GM21576 (cell line): Measurements from ENCODE around the gene ZNF669.
A peak's percentile ranks its signal among the peaks of the same experiment; 100 is the strongest.

Experiments used
- ATAC-seq: cut with Tn5 transposase; IDR thresholded peaks from one replicate; pipeline ENCODE4 v1.9.1; 2021; ENCODE audit warnings: mild to moderate bottlenecking, moderate library complexity; ENCODE audit not compliant: unreplicated experiment

ZNF669 gene

GRCh38 chr1:247111700-247112478, 7.7 kb upstream of the ZNF669 start:
- no peak for ATAC-seq

GRCh38 chr1:247111259-247111699, 7.1 kb upstream of the ZNF669 start:
- ATAC-seq: no peak

- ATAC-seq: no peak
Measured at GRCh38 chr1:247110627-247111258, 6.6 kb upstream of the ZNF669 start.

GRCh38 chr1:247107694-247108093, 3.5 kb upstream of the ZNF669 start:
- no peak for ATAC-seq

GRCh38 chr1:247105966-247106365, 1.8 kb upstream of the ZNF669 start:
- ATAC-seq: no peak

- no peak for ATAC-seq
Measured at GRCh38 chr1:247104965-247105364, 809 bp upstream of the ZNF669 start.

- no peak for ATAC-seq
Measured at GRCh38 chr1:247102381-247102780, 1.8 kb downstream of the ZNF669 start.

- ATAC-seq: no peak
Measured at GRCh38 chr1:247100676-247101279, 3.4 kb downstream of the ZNF669 start.

- no peak for ATAC-seq
Measured at GRCh38 chr1:247096958-247097357, 7.2 kb downstream of the ZNF669 start.

- no peak for ATAC-seq
Measured at GRCh38 chr1:247096544-247096943, 7.6 kb downstream of the ZNF669 start.

GRCh38 chr1:247096112-247096511, 8.0 kb downstream of the ZNF669 start:
- ATAC-seq: no peak

GRCh38 chr1:247090455-247090854, 13.7 kb downstream of the ZNF669 start:
- no peak for ATAC-seq

- no peak for ATAC-seq
Measured at GRCh38 chr1:247089616-247090375, 14.4 kb downstream of the ZNF669 start.

GRCh38 chr1:247088967-247089366, 15.2 kb downstream of the ZNF669 start:
- ATAC-seq: no peak

- ATAC-seq: no peak
Measured at GRCh38 chr1:247087256-247087655, 16.9 kb downstream of the ZNF669 start.

GRCh38 chr1:247085310-247085709, 18.8 kb downstream of the ZNF669 start:
- no peak for ATAC-seq

- no peak for ATAC-seq
Measured at GRCh38 chr1:247084771-247085170, 19.4 kb downstream of the ZNF669 start.

GRCh38 chr1:247079141-247079874, 24.8 kb downstream of the ZNF669 start:
- ATAC-seq: no peak

- peak; percentile 100 for ATAC-seq
Measured at GRCh38 chr1:247078258-247079140, 25.7 kb downstream of the ZNF669 start, which contains the start of gene ZNF670. Gene ZNF670, minus strand, starts transcription at chr1:247078811. Its CDS starts 215 bp downstream, at chr1:247078596.

- no peak for ATAC-seq
Measured at GRCh38 chr1:247077876-247078257, 26.3 kb downstream of the ZNF669 start.
